Lung (tissue), 12 donors: ENCODE data around the gene FBXL12. TPM values are rescaled to one million over a fixed set of nuclear protein-coding genes. Genes with fewer than 3 reads are reported as not detected.

ENCODE experiments used
- ATAC-seq: fragments of 200-7000 bp; cut with Tn5 transposase; one replicate; pipeline ENCODE4 v1.9.1; 2020; ENCODE audit warnings: moderate number of reproducible peaks; ENCODE audit not compliant: insufficient read depth, low FRiP score
- DNase-seq, 3 donors: peaks; one replicate each; pipeline ENCODE4 v3.0.0-alpha.2; 2013 to 2017
- H3K27ac ChIP-seq, 2 donors: one replicate each; pipeline ENCODE4 v1.5.1; 2013; ENCODE audit warnings: mild to moderate bottlenecking in 2 of 2, moderate library complexity in 2 of 2, control low read depth in 1 of 2, inconsistent platforms in 1 of 2, low read depth in 1 of 2, low read length in 1 of 2
- H3K27me3 ChIP-seq, 3 donors: one replicate each; pipeline ENCODE4 v1.5.1; 2013; ENCODE audit warnings: low read length in 2 of 3; ENCODE audit not compliant: control insufficient read depth in 3 of 3, insufficient read depth in 3 of 3
- H3K36me3 ChIP-seq, 4 donors: one replicate each; pipeline ENCODE4 v1.5.1; 2013; ENCODE audit warnings: low read length in 4 of 4, mild to moderate bottlenecking in 1 of 4, moderate library complexity in 1 of 4; ENCODE audit not compliant: control insufficient read depth in 4 of 4, insufficient read depth in 4 of 4
- H3K4me1 ChIP-seq, 5 donors: one replicate each; pipeline ENCODE4 v1.5.1; 2013; ENCODE audit warnings: low read length in 5 of 5, mild to moderate bottlenecking in 2 of 5, moderate library complexity in 1 of 5; ENCODE audit not compliant: control insufficient read depth in 5 of 5, insufficient read depth in 5 of 5
- H3K4me3 ChIP-seq: one replicate; pipeline ENCODE4 v1.5.1; 2013; ENCODE audit warnings: mild to moderate bottlenecking, control low read depth, moderate library complexity
- H3K9ac ChIP-seq, 2 donors: one replicate each; pipeline ENCODE4 v1.5.1; 2013; ENCODE audit warnings: low read length in 2 of 2, control low read depth in 1 of 2; ENCODE audit not compliant: insufficient read depth in 1 of 2
- H3K9me3 ChIP-seq, 4 donors: one replicate each; pipeline ENCODE4 v1.5.1; 2013; ENCODE audit warnings: low read length in 3 of 4, mild to moderate bottlenecking in 1 of 4, moderate library complexity in 1 of 4; ENCODE audit not compliant: control insufficient read depth in 4 of 4, insufficient read depth in 3 of 4
- WGBS, 2 donors: extraction: QIAGEN DNeasy Blood & Tissue Kit; methylation state at CpG; one replicate each; pipeline ENCODE4 v1.1.7; 2013; 5-methylcytosine and 5-hydroxymethylcytosine counted together
- polyA plus RNA-seq, 2 donors: library from polyadenylated mRNA; stranded (reverse); fragments of 200-250 nt; gene quantifications; one replicate each; pipeline ENCODE4 v1.2.1, GENCODE V29; 2013
- total RNA-seq, 2 donors: library from RNA; depleted of rRNA in 1 of 2; stranded (reverse); fragments of >200 nt in 1 of 2; gene quantifications; one replicate each; pipeline ENCODE4 v1.2.1, GENCODE V29; 2014 to 2021
- TF ChIP-seq, protein P1 (sequence below): IDR thresholded peaks from 2 replicates; pipeline ENCODE4 v1.5.1; 2012; ENCODE audit warnings: mild to moderate bottlenecking; ENCODE audit errors: control extremely low read depth, extremely low read depth
- donor health status: control.
- donor health status: control.
- donor health status: Bipolar disorder and iron deficiency.
- donor health status: healthy.
- donor health status: DM: yes; HTN: yes; CAD: no.

Gene FBXL12
- total and polyA plus RNA-seq, 4 donors: 18.8 to 27.0 (median 24.9) TPM

GRCh38 chr19:9857920-9858746 lies 39.3 kb upstream of the FBXL12 start:
- ATAC-seq (no peak), DNase-seq (no peak)
- no peaks in the 10 kb centered on the region for H3K9me3 ChIP-seq
- peaks cover 0 to 6% (median 0%) of the 10 kb centered on the region in 4 donors for H3K36me3 ChIP-seq
- no peaks in the 10 kb centered on the region for H3K27me3 ChIP-seq
- TF ChIP-seq, protein P1, sequence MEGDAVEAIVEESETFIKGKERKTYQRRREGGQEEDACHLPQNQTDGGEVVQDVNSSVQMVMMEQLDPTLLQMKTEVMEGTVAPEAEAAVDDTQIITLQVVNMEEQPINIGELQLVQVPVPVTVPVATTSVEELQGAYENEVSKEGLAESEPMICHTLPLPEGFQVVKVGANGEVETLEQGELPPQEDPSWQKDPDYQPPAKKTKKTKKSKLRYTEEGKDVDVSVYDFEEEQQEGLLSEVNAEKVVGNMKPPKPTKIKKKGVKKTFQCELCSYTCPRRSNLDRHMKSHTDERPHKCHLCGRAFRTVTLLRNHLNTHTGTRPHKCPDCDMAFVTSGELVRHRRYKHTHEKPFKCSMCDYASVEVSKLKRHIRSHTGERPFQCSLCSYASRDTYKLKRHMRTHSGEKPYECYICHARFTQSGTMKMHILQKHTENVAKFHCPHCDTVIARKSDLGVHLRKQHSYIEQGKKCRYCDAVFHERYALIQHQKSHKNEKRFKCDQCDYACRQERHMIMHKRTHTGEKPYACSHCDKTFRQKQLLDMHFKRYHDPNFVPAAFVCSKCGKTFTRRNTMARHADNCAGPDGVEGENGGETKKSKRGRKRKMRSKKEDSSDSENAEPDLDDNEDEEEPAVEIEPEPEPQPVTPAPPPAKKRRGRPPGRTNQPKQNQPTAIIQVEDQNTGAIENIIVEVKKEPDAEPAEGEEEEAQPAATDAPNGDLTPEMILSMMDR: no peak
- peaks cover 0 to 2% (median 0%) of the 10 kb centered on the region in 5 donors for H3K4me1 ChIP-seq
- H3K27ac ChIP-seq: no peak overlapping the region
- no peak overlapping the region for H3K4me3 ChIP-seq
- 62 to 67% methylated on average over 10 of the region's 10 CpGs for WGBS, 2 donors
- no peak overlapping the region for H3K9ac ChIP-seq

- Histone ChIP-seq H3K9ac (no peak overlapping the region), H3K27ac (no peak overlapping the region), H3K4me3 (no peak overlapping the region), H3K27me3 (no peaks in the 10 kb centered on the region), H3K4me1 (peaks cover 0 to 2% (median 0%) of the 10 kb centered on the region in 5 donors), H3K9me3 (no peaks in the 10 kb centered on the region), H3K36me3 (peaks cover 0 to 6% (median 0%) of the 10 kb centered on the region in 4 donors)
- DNase-seq (no peak), ATAC-seq (no peak)
- 96 to 99% methylated on average over 13 of the region's 13 CpGs for WGBS, 2 donors
- TF ChIP-seq, protein P1: no peak
Observed at GRCh38 chr19:9857076-9857721, 38.3 kb upstream of the FBXL12 start.

DNA sequence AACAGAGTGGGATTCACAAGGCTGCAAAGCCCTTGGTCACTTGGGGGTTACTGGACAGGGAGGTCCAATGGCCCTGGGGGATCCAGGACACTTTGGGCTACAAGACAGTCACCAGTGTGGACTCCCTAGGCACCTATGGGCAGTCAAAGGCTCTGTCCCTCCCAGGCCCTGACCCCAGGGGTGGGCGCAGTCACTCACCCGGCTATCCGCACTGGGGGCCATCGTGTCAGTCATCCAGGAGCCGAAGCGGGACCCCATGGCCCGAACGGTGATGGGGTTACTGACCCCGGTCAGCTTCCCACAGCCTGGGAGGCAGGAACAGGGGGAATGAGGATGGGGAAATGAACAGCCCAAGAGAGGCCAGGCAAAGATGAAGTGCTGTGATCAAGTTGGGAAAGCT lies 37.7 kb upstream of the FBXL12 start:
- no peak overlapping the region for H3K4me3 ChIP-seq
- H3K36me3 ChIP-seq: peaks cover 0 to 7% (median 0%) of the 10 kb centered on the region in 4 donors
- TF ChIP-seq, protein P1: no peak
- ATAC-seq (no peak), DNase-seq (no peak)
- no peak overlapping the region for H3K9ac ChIP-seq
- WGBS, 2 donors: 97% methylated on average over 9 of the region's 9 CpGs
- H3K9me3 ChIP-seq: no peaks in the 10 kb centered on the region
- peaks cover 0 to 2% (median 0%) of the 10 kb centered on the region in 5 donors for H3K4me1 ChIP-seq
- H3K27me3 ChIP-seq: no peaks in the 10 kb centered on the region
- H3K27ac ChIP-seq: no peak overlapping the region
